Right lobe of liver (tissue), 6 donors: ENCODE data around the gene ASGR1. TPM values are rescaled to one million over a fixed set of nuclear protein-coding genes. Genes with fewer than 3 reads are reported as not detected.
"Not testable (repeated sequence)": the region's sequence is repeated elsewhere in the genome, so short reads cannot be mapped to it uniquely, and the experiment has no call there.

ENCODE experiments used
- ATAC-seq, 4 donors: fragments of 200-7000 bp; cut with Tn5 transposase; one replicate each; pipeline ENCODE4 v1.9.1; 2020; ENCODE audit warnings: mild to moderate bottlenecking in 4 of 4, moderate library complexity in 4 of 4
- DNase-seq, 3 donors: peaks; one replicate each; pipeline ENCODE4 v3.0.0-alpha.2; 2020
- H3K27ac ChIP-seq, 3 donors: fragments of 200-600 bp; one replicate each; pipeline ENCODE4 v1.8.0; 2022
- H3K27me3 ChIP-seq, 2 donors: fragments of 200-600 bp; one replicate each; pipeline ENCODE4 v1.8.0; 2022
- H3K36me3 ChIP-seq, 4 donors: fragments of 200-600 bp; sonication (generic) in 1 of 4; one replicate each; pipeline versions ENCODE4 v1.5.1 to v1.8.0; 2017 to 2022; ENCODE audit warnings: control low read depth in 1 of 4
- H3K4me1 ChIP-seq, 4 donors: fragments of 200-600 bp; sonication (generic) in 1 of 4; one replicate each; pipeline versions ENCODE4 v1.5.1 to v1.8.0; 2017 to 2022; ENCODE audit warnings: control low read depth in 1 of 4
- H3K4me3 ChIP-seq, 3 donors: fragments of 200-600 bp; one replicate each; pipeline ENCODE4 v1.8.0; 2022
- H3K9me3 ChIP-seq, 4 donors: fragments of 200-600 bp; sonication (generic) in 1 of 4; one replicate each; pipeline versions ENCODE4 v1.5.1 to v1.8.0; 2017 to 2022; ENCODE audit warnings: control low read depth in 1 of 4
- POLR2A ChIP-seq: fragments of 450-650 bp; IDR thresholded peaks from one replicate; pipeline ENCODE4 v1.6.1; 2017; ENCODE audit warnings: antibody characterized with exemption, mild to moderate bottlenecking
- WGBS: methylation state at CpG from one replicate; pipeline ENCODE4 v1.1.6; 2018; ENCODE audit warnings: low coverage, low lambda C conversion rate; ENCODE audit not compliant: insufficient coverage; ENCODE audit errors: missing lambda C conversion rate; 5-methylcytosine and 5-hydroxymethylcytosine counted together
- intact Hi-C, 2 donors: fragments of 100-400 bp; cut with DNase I; formaldehyde crosslinking; loops; one replicate each; pipeline versions ENCODE4 v1.11.2 to v1.14.1; 2022
- total RNA-seq, 6 experiments: library from RNA; depleted of rRNA in 2 of 6; stranded (reverse); fragments of >200 nt in 2 of 6; fragmentation: NEBNext Ultra II Directional in 3 of 6; extraction: Animal tissue kit (Norgen Biotek cat#: 25700) in 3 of 6; gene quantifications; one replicate each; pipeline versions ENCODE4 v1.1.0 to v1.2.4, GENCODE V29; 2016 to 2023
- TF ChIP-seq, protein P1 (sequence below), 4 donors: fragments of 200-600 bp in 3 of 4; fragments of 450-650 bp in 1 of 4; IDR thresholded peaks; one replicate each; pipeline versions ENCODE4 v1.5.1 to v1.8.0; 2016 to 2022; ENCODE audit warnings: antibody characterized with exemption in 4 of 4, mild to moderate bottlenecking in 2 of 4
- donor health status: DM: no; HTN: yes; CAD: no.
- donor health status: DM: no; HTN: no; CAD: no.
- donor health status: DM: no; HTN: no; CAD: no.
- donor health status: DM: no; HTN: yes; CAD: no.
- donor health status: DM: no; HTN: yes; CAD: no.

ASGR1 gene
- total RNA-seq, 6 experiments from 2014 or later = 399 to 624 (median 417) TPM

GRCh38 chr17:7176107-7176840 is 2.9 kb downstream of the ASGR1 start:
- Histone ChIP-seq H3K27me3 (no peaks in the 10 kb centered on the region), H3K4me1 (peaks cover 0 to 53% (median 3%) of the 10 kb centered on the region in 4 donors), H3K4me3 (peak overlapping the region; percentile 44 to 81 (median 75)), H3K27ac (peak overlapping the region in 2 of 3 donors; percentile 53 to 78), H3K9me3 (no peaks in the 10 kb centered on the region), H3K36me3 (peaks cover 0 to 14% (median 0%) of the 10 kb centered on the region in 4 donors)
- TF ChIP-seq, protein P1, sequence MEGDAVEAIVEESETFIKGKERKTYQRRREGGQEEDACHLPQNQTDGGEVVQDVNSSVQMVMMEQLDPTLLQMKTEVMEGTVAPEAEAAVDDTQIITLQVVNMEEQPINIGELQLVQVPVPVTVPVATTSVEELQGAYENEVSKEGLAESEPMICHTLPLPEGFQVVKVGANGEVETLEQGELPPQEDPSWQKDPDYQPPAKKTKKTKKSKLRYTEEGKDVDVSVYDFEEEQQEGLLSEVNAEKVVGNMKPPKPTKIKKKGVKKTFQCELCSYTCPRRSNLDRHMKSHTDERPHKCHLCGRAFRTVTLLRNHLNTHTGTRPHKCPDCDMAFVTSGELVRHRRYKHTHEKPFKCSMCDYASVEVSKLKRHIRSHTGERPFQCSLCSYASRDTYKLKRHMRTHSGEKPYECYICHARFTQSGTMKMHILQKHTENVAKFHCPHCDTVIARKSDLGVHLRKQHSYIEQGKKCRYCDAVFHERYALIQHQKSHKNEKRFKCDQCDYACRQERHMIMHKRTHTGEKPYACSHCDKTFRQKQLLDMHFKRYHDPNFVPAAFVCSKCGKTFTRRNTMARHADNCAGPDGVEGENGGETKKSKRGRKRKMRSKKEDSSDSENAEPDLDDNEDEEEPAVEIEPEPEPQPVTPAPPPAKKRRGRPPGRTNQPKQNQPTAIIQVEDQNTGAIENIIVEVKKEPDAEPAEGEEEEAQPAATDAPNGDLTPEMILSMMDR (IDR thresholded peaks at IDR 0.05) = no peak
- no peak for TF ChIP-seq POLR2A
- DNase-seq (no peak), ATAC-seq (no peak)
- WGBS = 82% methylated on average over 1 of the region's 1 CpG
- intact Hi-C loops = no loop called here

GRCh38 chr17:7175330-7175733 is 3.8 kb downstream of the ASGR1 start:
- Histone ChIP-seq H3K9me3 (no peaks in the 10 kb centered on the region), H3K4me1 (peaks cover 0 to 57% (median 3%) of the 10 kb centered on the region in 4 donors), H3K4me3 (no peak overlapping the region), H3K36me3 (peaks cover 0 to 14% (median 0%) of the 10 kb centered on the region in 4 donors), H3K27ac (no peak overlapping the region), H3K27me3 (no peaks in the 10 kb centered on the region)
- TF ChIP-seq, protein P1 (IDR thresholded peaks at IDR 0.05) = no peak
- TF ChIP-seq POLR2A = no peak
- intact Hi-C loops = no loop called here
- no peak for DNase-seq
- 65% methylated on average over 5 of the region's 5 CpGs for WGBS
- no peak for ATAC-seq

DNA sequence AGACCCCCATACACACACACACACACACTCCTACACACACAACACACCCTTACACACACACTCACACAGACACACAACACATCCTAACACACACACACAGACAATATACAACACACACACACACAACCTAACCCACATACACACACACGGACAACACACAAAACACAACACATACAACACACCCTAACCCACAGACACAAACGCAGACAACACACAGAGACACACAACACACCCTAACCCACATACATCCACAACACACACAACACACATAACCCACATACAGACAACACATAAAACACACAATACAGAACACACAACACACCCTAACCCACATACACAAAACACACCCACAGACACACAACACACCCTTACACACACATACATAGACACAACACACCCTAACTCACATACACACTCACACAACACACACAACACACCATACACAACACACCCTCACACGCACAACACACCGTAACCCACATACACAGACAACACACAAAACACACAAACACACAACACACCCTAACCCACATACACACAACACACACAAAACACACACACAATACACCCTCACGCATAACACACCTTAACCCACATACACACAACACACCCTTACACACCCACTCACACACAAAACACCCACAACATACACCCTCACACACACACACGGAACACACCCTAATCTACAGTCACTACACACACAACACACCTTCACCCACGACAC is 4.4 kb downstream of the ASGR1 start:
- Histone ChIP-seq H3K27me3 (no peaks in the 10 kb centered on the region), H3K4me1 (peaks cover 0 to 58% (median under 1%) of the 10 kb centered on the region in 4 donors), H3K4me3 (no peak overlapping the region), H3K9me3 (no peaks in the 10 kb centered on the region), H3K36me3 (peaks cover 0 to 14% (median 0%) of the 10 kb centered on the region in 4 donors), H3K27ac (no peak overlapping the region)
- intact Hi-C loops = no loop called here
- WGBS = 54% methylated on average over 7 of the region's 7 CpGs
- no peak for ATAC-seq
- TF ChIP-seq POLR2A = no peak
- TF ChIP-seq, protein P1 (IDR thresholded peaks at IDR 0.05) = no peak
- DNase-seq = no peak

DNA sequence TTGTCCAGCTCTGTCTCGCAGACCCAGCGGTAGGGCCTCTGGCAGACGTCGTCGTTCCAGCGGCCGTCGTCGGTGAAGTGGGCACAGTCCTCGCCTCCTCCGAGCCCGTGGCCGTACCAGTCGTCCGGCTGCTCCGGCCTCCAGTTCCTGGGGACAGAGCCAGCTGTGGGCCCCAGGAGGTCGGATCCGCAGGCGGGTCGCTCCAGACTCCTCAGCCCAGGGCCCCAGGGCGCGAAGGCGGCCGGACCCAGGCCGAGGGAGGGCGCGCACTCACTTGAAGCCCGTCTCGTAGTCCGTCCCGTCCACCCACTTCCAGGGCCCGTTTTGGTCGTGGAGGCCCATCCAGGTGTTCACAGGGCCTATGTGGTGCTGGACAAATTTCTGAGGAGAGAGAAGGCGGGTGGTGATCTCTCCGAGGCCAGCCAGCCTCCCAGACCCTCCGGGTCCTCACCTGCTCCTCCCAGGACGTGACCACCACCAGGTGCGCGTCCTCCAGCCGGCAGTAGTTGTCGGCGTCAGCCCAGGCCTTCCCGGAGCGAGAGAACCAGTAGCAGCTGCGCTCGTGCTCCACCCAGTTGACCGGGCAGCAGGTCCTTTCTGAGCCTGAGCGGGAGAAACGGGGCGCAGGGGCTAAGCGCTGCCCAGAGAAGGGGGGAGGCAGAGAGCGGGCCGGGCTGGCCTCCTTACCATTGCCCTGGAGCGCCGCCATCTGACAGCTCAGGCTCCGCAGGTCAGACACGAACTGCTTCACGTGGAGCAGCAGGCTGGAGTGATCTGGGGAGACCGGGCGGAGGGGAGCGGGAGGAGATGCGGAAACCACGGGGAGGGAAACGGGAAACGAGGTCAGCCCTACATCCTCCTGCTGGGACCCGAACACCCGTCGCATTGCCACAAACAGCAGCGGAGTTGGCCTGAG is 5.2 kb downstream of the ASGR1 start:
- peak overlapping the region in 1 of 3 donors; percentile 19 for H3K4me3 ChIP-seq
- intact Hi-C loops = no loop called here
- peak; percentile 74 to 84 (median 82) for DNase-seq

GRCh38 chr17:7172522-7173191 is 6.5 kb downstream of the ASGR1 start:
- H3K27ac ChIP-seq = peak overlapping the region in 1 of 3 donors; percentile 27
- ATAC-seq, H3K9me3 ChIP-seq, H3K27me3 ChIP-seq, DNase-seq, intact Hi-C loops, H3K4me3 ChIP-seq: not testable (repeated sequence)
- WGBS = 73% methylated on average over 17 of the region's 18 CpGs
- peaks cover 0 to 69% (median 0%) of the 10 kb centered on the region in 4 donors for H3K4me1 ChIP-seq
- H3K36me3 ChIP-seq = peaks cover 0 to 14% (median 1%) of the 10 kb centered on the region in 4 donors

More for the DNA sequence above, 5.2 kb downstream of the ASGR1 start:
- 18% methylated on average over 11 of the region's 69 CpGs for WGBS
- H3K27me3 ChIP-seq = no peaks in the 10 kb centered on the region
- H3K4me1 ChIP-seq = peaks cover 0 to 62% (median 0%) of the 10 kb centered on the region in 4 donors
- peak; percentile 18 to 48 (median 34) for ATAC-seq
- no peaks in the 10 kb centered on the region for H3K9me3 ChIP-seq
- TF ChIP-seq POLR2A = peak; percentile 19
- TF ChIP-seq, protein P1 (IDR thresholded peaks at IDR 0.05) = peak in 1 of 4 donors; percentile 25
- peaks cover 0 to 14% (median 0%) of the 10 kb centered on the region in 4 donors for H3K36me3 ChIP-seq
- peak overlapping the region in 2 of 3 donors; percentile 28 to 43 for H3K27ac ChIP-seq

DNA sequence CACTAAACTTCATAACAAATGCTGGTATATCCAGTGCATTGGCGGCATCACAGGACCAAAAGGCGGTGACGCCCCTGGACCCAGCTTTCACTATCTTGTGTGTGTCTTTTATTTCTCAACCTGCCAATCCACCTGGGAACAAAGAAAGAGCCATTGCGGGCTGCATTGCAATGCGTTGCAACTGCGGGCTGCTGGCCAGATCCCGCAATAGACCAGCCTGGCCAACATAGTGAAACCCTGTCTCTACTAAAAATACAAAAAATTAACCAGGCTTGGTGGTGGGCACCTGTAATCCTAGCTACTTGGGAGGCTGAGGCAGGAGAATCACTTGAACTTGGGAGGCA is 9.6 kb downstream of the ASGR1 start:
- peaks cover 0 to 14% (median 1%) of the 10 kb centered on the region in 4 donors for H3K36me3 ChIP-seq
- intact Hi-C loops, DNase-seq, H3K9me3 ChIP-seq, H3K4me3 ChIP-seq, ATAC-seq, H3K27me3 ChIP-seq: not testable (repeated sequence)
- peak overlapping the region in 1 of 3 donors; percentile 66 for H3K27ac ChIP-seq
- peaks cover 0 to 64% (median 7%) of the 10 kb centered on the region in 4 donors for H3K4me1 ChIP-seq
- 42% methylated on average over 7 of the region's 7 CpGs for WGBS
